Measurements from ENCODE around the gene NEU2. TPM values are rescaled to one million over a fixed set of nuclear protein-coding genes. Genes with fewer than 3 reads are reported as not detected.

The NEU2 gene
- polyA plus RNA-seq, 3 donors: not detected

DNA sequence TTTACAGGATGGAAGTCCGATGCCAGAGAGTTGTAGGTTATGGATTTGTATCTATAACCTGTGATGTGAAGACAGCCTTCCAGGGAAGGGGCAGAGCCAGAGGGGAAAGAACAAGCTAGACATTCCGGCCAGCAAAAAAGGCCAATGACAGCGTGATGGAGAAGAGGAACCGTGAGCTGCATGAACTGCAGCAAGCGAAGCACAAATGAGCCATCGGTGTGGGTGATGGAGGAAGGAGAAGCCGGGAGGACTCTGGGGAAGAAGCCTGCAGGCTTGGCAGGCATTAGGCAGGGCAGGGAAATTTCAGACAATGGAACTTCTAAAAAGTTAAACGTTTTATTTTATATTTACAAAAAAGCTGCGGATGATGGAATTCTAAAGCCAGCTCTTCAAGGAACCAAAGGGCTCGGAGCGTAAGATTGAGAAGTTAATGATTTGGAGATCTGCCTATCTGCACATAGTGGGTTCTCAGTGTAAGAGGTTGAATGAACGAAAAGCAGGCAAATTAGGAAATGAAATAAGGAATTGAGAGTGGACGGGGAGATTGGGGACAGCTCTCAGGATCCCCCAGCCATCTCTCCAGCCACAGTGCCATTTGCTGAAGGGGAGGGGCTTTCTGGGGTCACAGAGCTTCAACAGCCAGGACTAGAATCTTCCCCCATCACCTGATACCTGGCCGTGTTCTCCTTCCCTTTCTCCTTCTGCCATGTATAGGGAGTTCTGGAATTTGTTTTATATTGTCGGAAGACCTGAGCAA is 47.8 kb upstream of the NEU2 start:
- no peaks in the 10 kb centered on the region for H3K36me3 Mint-ChIP-seq
- Histone ChIP-seq H3K79me2 (ENCODE audit: insufficient read depth, low read length) (no peaks in the 10 kb centered on the region), H3K4me3 (replicated peaks in 1 of 3; ENCODE audit: low read depth in 2 of 3, low read length in 3 of 3) (no peak overlapping the region), H3K27ac (ENCODE audit: low read depth in 1 of 2, low read length in 2 of 2) (no peak overlapping the region), H3K27me3 (ENCODE audit: control insufficient read depth in 2 of 2, insufficient read depth in 2 of 2, low read length in 2 of 2) (no peaks in the 10 kb centered on the region), H3K36me3 (replicated peaks in 1 of 2; ENCODE audit: control insufficient read depth in 1 of 2, insufficient read depth in 2 of 2, low read length in 2 of 2) (no peaks in the 10 kb centered on the region), H3K9me3 (replicated peaks in 1 of 2; ENCODE audit: control insufficient read depth in 1 of 2, insufficient read depth in 1 of 2, low read length in 2 of 2) (peaks cover 0 to 3% of the 10 kb centered on the region in 2 donors), H3K4me2 (replicated peaks; ENCODE audit: extremely low read depth, low read length, poor library complexity, severe bottlenecking) (no peak overlapping the region), H4K20me1 (ENCODE audit: insufficient read depth, low read length) (no peaks in the 10 kb centered on the region), H3K4me1 (ENCODE audit: control insufficient read depth in 1 of 2, insufficient read depth in 2 of 2, low read length in 2 of 2) (no peaks in the 10 kb centered on the region), H3K9ac (ENCODE audit: insufficient read depth, low read length, poor library complexity, severe bottlenecking) (no peak overlapping the region), H2AFZ (ENCODE audit: insufficient read depth, low read depth, low read length, poor library complexity, severe bottlenecking) (no peak overlapping the region)
- H3K4me3 Mint-ChIP-seq: no peak overlapping the region
- H3K27me3 Mint-ChIP-seq (ENCODE audit: low read depth in 3 of 3): peaks cover 3 to 8% (median 7%) of the 10 kb centered on the region in 3 donors
- WGBS (ENCODE audit: insufficient coverage): 70% methylated on average over 9 of the region's 15 CpGs
- peaks cover 9% of the 10 kb centered on the region for H3K4me1 Mint-ChIP-seq
- intact Hi-C loops (cut with micrococcal nuclease): no loop called here
- H3K9me3 Mint-ChIP-seq: peaks cover 0 to 5% (median 3%) of the 10 kb centered on the region in 7 donors
- H3K27ac Mint-ChIP-seq: peak overlapping the region in 1 of 7 donors; percentile 70
- TF ChIP-seq, protein P1, sequence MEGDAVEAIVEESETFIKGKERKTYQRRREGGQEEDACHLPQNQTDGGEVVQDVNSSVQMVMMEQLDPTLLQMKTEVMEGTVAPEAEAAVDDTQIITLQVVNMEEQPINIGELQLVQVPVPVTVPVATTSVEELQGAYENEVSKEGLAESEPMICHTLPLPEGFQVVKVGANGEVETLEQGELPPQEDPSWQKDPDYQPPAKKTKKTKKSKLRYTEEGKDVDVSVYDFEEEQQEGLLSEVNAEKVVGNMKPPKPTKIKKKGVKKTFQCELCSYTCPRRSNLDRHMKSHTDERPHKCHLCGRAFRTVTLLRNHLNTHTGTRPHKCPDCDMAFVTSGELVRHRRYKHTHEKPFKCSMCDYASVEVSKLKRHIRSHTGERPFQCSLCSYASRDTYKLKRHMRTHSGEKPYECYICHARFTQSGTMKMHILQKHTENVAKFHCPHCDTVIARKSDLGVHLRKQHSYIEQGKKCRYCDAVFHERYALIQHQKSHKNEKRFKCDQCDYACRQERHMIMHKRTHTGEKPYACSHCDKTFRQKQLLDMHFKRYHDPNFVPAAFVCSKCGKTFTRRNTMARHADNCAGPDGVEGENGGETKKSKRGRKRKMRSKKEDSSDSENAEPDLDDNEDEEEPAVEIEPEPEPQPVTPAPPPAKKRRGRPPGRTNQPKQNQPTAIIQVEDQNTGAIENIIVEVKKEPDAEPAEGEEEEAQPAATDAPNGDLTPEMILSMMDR (IDR thresholded peaks at IDR 0.05): no peak
- no peak for DNase-seq

DNA sequence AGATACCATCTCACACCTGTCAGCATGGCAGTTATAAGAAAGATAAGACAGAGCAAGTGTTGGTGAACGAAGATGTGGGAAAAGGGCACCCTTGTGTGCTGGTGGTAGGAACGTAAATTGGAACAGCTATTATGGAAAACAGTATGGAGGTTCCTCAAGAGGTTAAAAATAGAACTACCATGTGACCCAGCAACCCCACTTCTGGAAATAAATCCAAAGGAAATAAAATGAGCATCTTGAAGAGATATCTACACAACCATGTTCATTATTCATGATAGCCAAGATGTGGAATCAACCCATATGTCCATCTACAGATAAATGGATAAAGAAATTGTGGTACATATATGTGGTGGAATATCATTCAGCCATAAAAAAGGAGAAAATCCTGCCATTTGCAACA is 46.3 kb upstream of the NEU2 start:
- no peak for DNase-seq
- Histone ChIP-seq H3K79me2 (ENCODE audit: insufficient read depth, low read length) (no peaks in the 10 kb centered on the region), H3K27ac (ENCODE audit: low read depth in 1 of 2, low read length in 2 of 2) (no peak overlapping the region), H3K4me3 (replicated peaks in 1 of 3; ENCODE audit: low read depth in 2 of 3, low read length in 3 of 3) (no peak overlapping the region), H3K9ac (ENCODE audit: insufficient read depth, low read length, poor library complexity, severe bottlenecking) (no peak overlapping the region), H3K9me3 (replicated peaks in 1 of 2; ENCODE audit: control insufficient read depth in 1 of 2, insufficient read depth in 1 of 2, low read length in 2 of 2) (peaks cover 0 to 3% of the 10 kb centered on the region in 2 donors), H3K36me3 (replicated peaks in 1 of 2; ENCODE audit: control insufficient read depth in 1 of 2, insufficient read depth in 2 of 2, low read length in 2 of 2) (no peaks in the 10 kb centered on the region), H2AFZ (ENCODE audit: insufficient read depth, low read depth, low read length, poor library complexity, severe bottlenecking) (no peak overlapping the region), H3K27me3 (ENCODE audit: control insufficient read depth in 2 of 2, insufficient read depth in 2 of 2, low read length in 2 of 2) (no peaks in the 10 kb centered on the region), H4K20me1 (ENCODE audit: insufficient read depth, low read length) (no peaks in the 10 kb centered on the region), H3K4me2 (replicated peaks; ENCODE audit: extremely low read depth, low read length, poor library complexity, severe bottlenecking) (no peak overlapping the region), H3K4me1 (ENCODE audit: control insufficient read depth in 1 of 2, insufficient read depth in 2 of 2, low read length in 2 of 2) (no peaks in the 10 kb centered on the region)
- peaks cover 0 to 5% (median 3%) of the 10 kb centered on the region in 7 donors for H3K9me3 Mint-ChIP-seq
- intact Hi-C loops (cut with micrococcal nuclease): no loop called here
- no peak overlapping the region for H3K27ac Mint-ChIP-seq
- H3K4me3 Mint-ChIP-seq: no peak overlapping the region
- peaks cover 3 to 8% (median 3%) of the 10 kb centered on the region in 3 donors for H3K27me3 Mint-ChIP-seq (ENCODE audit: low read depth in 3 of 3)
- no CpG with 5 or more reads among the region's 2 CpGs for WGBS (ENCODE audit: insufficient coverage)
- TF ChIP-seq, protein P1 (IDR thresholded peaks at IDR 0.05): no peak
- H3K4me1 Mint-ChIP-seq: peaks cover 9% of the 10 kb centered on the region
- no peaks in the 10 kb centered on the region for H3K36me3 Mint-ChIP-seq

All from CD14-positive monocyte (primary cell).